Endothelial cell of umbilical vein (primary cell): ENCODE measurements around the gene OR5H14. TPM values are rescaled to one million over a fixed set of nuclear protein-coding genes. Genes with fewer than 3 reads are reported as not detected.
"Not testable (repeated sequence)": the region's sequence is repeated elsewhere in the genome, so short reads cannot be mapped to it uniquely, and the experiment has no call there.

ENCODE experiments used
- BruUV-seq: library from RNA; stranded (reverse); fragments of 400-500 nt; replicated peaks from 2 replicates; lab custom pipeline; 2021; lab: Mats Ljungman, UMichigan
- CTCF ChIA-PET: fragments of 300-600, 350-600 bp; sonication (Branson Sonifier 250); formaldehyde crosslinking; loops from one replicate; lab custom pipeline; 2021; ENCODE audit warnings: antibody characterized with exemption, inconsistent platforms; lab: Charles Lee
- POLR2A ChIA-PET: fragments of 300-600, 350-600 bp; sonication (Branson Sonifier 250); formaldehyde crosslinking; loops from one replicate; lab custom pipeline; 2021; ENCODE audit warnings: antibody characterized with exemption, inconsistent platforms; lab: Charles Lee
- DNase-seq: peaks from one replicate; pipeline ENCODE4 v3.0.0-alpha.2; 2011; ENCODE audit warnings: low read depth, low spot score
- FAIRE-seq: peaks from 2 replicates; lab custom pipeline; 2011; peaks lifted over from hg19 to GRCh38; lab: Jason Lieb, UNC
- H2AFZ ChIP-seq: 2 replicates; pipeline ENCODE4 v1.6.0; 2012; ENCODE audit warnings: low read depth, low read length, control low read depth, inconsistent platforms
- H3K27ac ChIP-seq: 2 replicates; pipeline ENCODE4 v1.5.1; 2011; ENCODE audit warnings: low read depth, mild to moderate bottlenecking, control low read depth, low read length, moderate library complexity; ENCODE audit not compliant: insufficient read depth
- H3K27me3 ChIP-seq, 2 experiments: 2 replicates each; pipeline versions ENCODE4 v1.6.0 to v1.6.1; 2011; ENCODE audit warnings: low read length in 2 of 2, mixed read lengths in 1 of 2; ENCODE audit not compliant: control insufficient read depth in 2 of 2, insufficient read depth in 2 of 2
- H3K36me3 ChIP-seq, 2 experiments: 2 replicates in 1 of 2; 3 replicates in 1 of 2; pipeline ENCODE4 v1.5.1; 2011; ENCODE audit warnings: low read length in 2 of 2, mild to moderate bottlenecking in 1 of 2, moderate library complexity in 1 of 2; ENCODE audit not compliant: control insufficient read depth in 2 of 2, insufficient read depth in 2 of 2; ENCODE audit errors: extremely low read depth in 1 of 2
- H3K4me1 ChIP-seq: 3 replicates; pipeline ENCODE4 v1.5.1; 2011; ENCODE audit warnings: mild to moderate bottlenecking, low read length; ENCODE audit not compliant: control insufficient read depth, insufficient read depth; ENCODE audit errors: extremely low read depth
- H3K4me2 ChIP-seq: 2 replicates; pipeline ENCODE4 v1.6.1; 2011; ENCODE audit warnings: low read length, control low read depth, mixed read lengths; ENCODE audit not compliant: insufficient read depth
- H3K4me3 ChIP-seq, 3 experiments: fragments of 200-600 bp in 1 of 3; sonication (generic), shearing (Covaris generic) in 1 of 3; replicated peaks in 1 of 3; 2 replicates each; pipeline ENCODE4 v1.5.1; 2011 to 2016; ENCODE audit warnings: control low read depth in 3 of 3, low read length in 3 of 3, mild to moderate bottlenecking in 2 of 3, inconsistent platforms in 1 of 3, low read depth in 1 of 3, moderate library complexity in 1 of 3; ENCODE audit not compliant: insufficient read depth in 1 of 3
- H3K79me2 ChIP-seq: 2 replicates; pipeline ENCODE4 v1.6.0; 2012; ENCODE audit warnings: low read length, inconsistent platforms; ENCODE audit not compliant: control insufficient read depth, insufficient read depth
- H3K9ac ChIP-seq: replicated peaks from 2 replicates; pipeline ENCODE3; 2011; ENCODE audit warnings: low read length, control low read depth; ENCODE audit not compliant: insufficient read depth; ENCODE audit errors: extremely low read depth
- H3K9me1 ChIP-seq: replicated peaks from 3 replicates; pipeline ENCODE4 v1.6.0; 2011; ENCODE audit warnings: mild to moderate bottlenecking, low read length; ENCODE audit not compliant: control insufficient read depth, insufficient read depth; ENCODE audit errors: extremely low read depth
- H3K9me3 ChIP-seq: replicated peaks from 2 replicates; pipeline ENCODE4 v1.5.1; 2012; ENCODE audit warnings: low read length, inconsistent platforms; ENCODE audit not compliant: control insufficient read depth, insufficient read depth
- H4K20me1 ChIP-seq: replicated peaks from 2 replicates; pipeline ENCODE3; 2011; ENCODE audit warnings: mild to moderate bottlenecking, low read length; ENCODE audit not compliant: control insufficient read depth, insufficient read depth; ENCODE audit errors: extremely low read depth
- CTCF ChIP-seq, 2 donors: IDR thresholded peaks; 1 replicate in 1 of 2; 2 replicates in 1 of 2; pipeline ENCODE4 v1.5.1; 2011; ENCODE audit warnings: low read length in 2 of 2, mild to moderate bottlenecking in 2 of 2, moderate library complexity in 2 of 2, control low read depth in 1 of 2, inconsistent platforms in 1 of 2, low read depth in 1 of 2; ENCODE audit not compliant: insufficient read depth in 1 of 2; ENCODE audit errors: extremely low read depth in 1 of 2
- EZH2 ChIP-seq: IDR thresholded peaks from 2 replicates; pipeline ENCODE4 v1.6.1; 2012; ENCODE audit warnings: borderline replicate concordance, low read depth, mild to moderate bottlenecking, moderate library complexity, low read length, inconsistent platforms; ENCODE audit not compliant: severe bottlenecking
- FOS ChIP-seq: IDR thresholded peaks from 2 replicates; pipeline ENCODE4 v1.6.1; 2011; ENCODE audit warnings: mild to moderate bottlenecking, low read length, moderate library complexity, borderline replicate concordance; ENCODE audit not compliant: insufficient read depth
- MAX ChIP-seq: IDR thresholded peaks from 2 replicates; pipeline ENCODE4 v1.6.1; 2011; ENCODE audit not compliant: insufficient read depth, insufficient read length
- MYC ChIP-seq: IDR thresholded peaks from one replicate; pipeline ENCODE4 v1.6.1; 2011; ENCODE audit warnings: mild to moderate bottlenecking, low read depth, low read length
- POLR2AphosphoS5 ChIP-seq: IDR thresholded peaks from 2 replicates; pipeline ENCODE4 v1.6.1; 2012; ENCODE audit warnings: low read depth, mild to moderate bottlenecking, control low read depth, low read length, moderate library complexity; ENCODE audit not compliant: insufficient read depth
- dilution Hi-C: fragments of 300-500 bp; cut with MboI; formaldehyde crosslinking; loops from one replicate; pipeline ENCODE4 v1.15.0; 2019; ENCODE audit warnings: low sequenced_read_pairs; ENCODE audit not compliant: extremely low pct_ligation_motif_present
- intact Hi-C: fragments of 100-400 bp; cut with micrococcal nuclease; formaldehyde crosslinking; loops from one replicate; pipeline ENCODE4 v1.10.0; 2022
- polyA plus RNA-seq, 4 experiments: library from polyadenylated mRNA; depleted of rRNA in 3 of 4; stranded (reverse) in 3 of 4; unstranded in 1 of 4; fragments of >200 nt; gene quantifications; 2 replicates each; pipeline versions ENCODE4 v1.2.1 to v1.2.3, GENCODE V29; 2011 to 2012; ENCODE audit warnings: missing spikeins in 1 of 4
- total RNA-seq: library from RNA; stranded (reverse); gene quantifications from 2 replicates; pipeline ENCODE4 v1.2.3, GENCODE V29; 2021

The OR5H14 gene
- total and polyA plus RNA-seq, 2 donors (not counting 3 experiments of a cell fraction or from before 2014, with no cell fraction given), result not detected

- Histone ChIP-seq H4K20me1 (no peaks in the 10 kb centered on the region), H3K4me3 (no peak overlapping the region), H3K4me1 (no peaks in the 10 kb centered on the region), H3K27me3 (no peaks in the 10 kb centered on the region), H3K9me3 (no peaks in the 10 kb centered on the region), H3K79me2 (no peaks in the 10 kb centered on the region), H3K9me1 (no peaks in the 10 kb centered on the region), H3K9ac (no peak overlapping the region), H3K4me2 (no peak overlapping the region), H3K36me3 (no peaks in the 10 kb centered on the region), H2AFZ (no peak overlapping the region), H3K27ac (no peak overlapping the region)
- DNase-seq (no peak), FAIRE-seq (no peak)
- BruUV-seq, result no TSS peak
- dilution Hi-C loops, result no loop called here
- intact Hi-C loops, result no loop called here
- POLR2A ChIA-PET, result no interaction called here
- no peak for TF ChIP-seq FOS
- no peak for TF ChIP-seq EZH2
- TF ChIP-seq MAX, result no peak
- no peak for TF ChIP-seq CTCF (IDR thresholded peaks at IDR 0.05; ENCODE audit: extremely low read depth in 1 of 2, insufficient read depth in 1 of 2, low read depth in 1 of 2, low read length in 2 of 2)
- TF ChIP-seq POLR2AphosphoS5, result no peak
- no peak for TF ChIP-seq MYC
- CTCF ChIA-PET, result no interaction called here
Measured at GRCh38 chr3:98136631-98137030, 10.6 kb upstream of the OR5H14 start.

GRCh38 chr3:98137826-98138557 is 9.3 kb upstream of the OR5H14 start:
- H3K9me1 ChIP-seq, H3K27me3 ChIP-seq, H3K4me3 ChIP-seq, CTCF ChIA-PET, DNase-seq, POLR2A ChIA-PET, H3K9ac ChIP-seq, dilution Hi-C loops, H3K27ac ChIP-seq, FAIRE-seq, H3K4me1 ChIP-seq, intact Hi-C loops, BruUV-seq, H3K4me2 ChIP-seq, H2AFZ ChIP-seq, H3K79me2 ChIP-seq, H3K36me3 ChIP-seq, H4K20me1 ChIP-seq, H3K9me3 ChIP-seq: not testable (repeated sequence)
